Erythroblast (primary cell): ENCODE measurements around the gene BCAT1.

Experiments
- GATA1 ChIP-seq: IDR thresholded peaks from 2 replicates; pipeline ENCODE4 v1.6.1; 2011; ENCODE audit warnings: low read depth, mild to moderate bottlenecking, control low read depth, low read length, moderate library complexity
- POLR2A ChIP-seq: IDR thresholded peaks from 2 replicates; pipeline ENCODE4 v1.6.1; 2011; ENCODE audit warnings: mild to moderate bottlenecking, low read length

GRCh38 chr12:24928131-24928530, 20.8 kb downstream of the BCAT1 start:
- TF ChIP-seq POLR2A (no peak), GATA1 (no peak)
